Measurements from ENCODE around the gene KLHDC7B. TPM values are rescaled to one million over a fixed set of nuclear protein-coding genes. Genes with fewer than 3 reads are reported as not detected.
A peak's percentile ranks its signal among the peaks of the same experiment; 100 is the strongest.

KLHDC7B gene
- total RNA-seq, 2 experiments from 2014 or later = 2.3 TPM

- intact Hi-C loops (cut with DNase I, micrococcal nuclease) = loop anchor here (2.0 to 5.0 kb wide), 5 partner anchors 15 to 92 kb away; partner anchors contain the start of genes CHKB (in 1 of the 2), KLHDC7B (in 1 of the 2) and SYCE3 (in 1 of the 2)
- CTCF ChIA-PET = interaction anchor here (1.0 to 1.8 kb wide), 2 partner anchors 10 to 33 kb away, joined by 5 to 7 read pairs; partner anchors contain the start of gene SYCE3
- Histone ChIP-seq H3K27ac (ENCODE audit: low read depth in 1 of 2, low read length in 2 of 2) (peak within 1 kb of the TSS; percentile 90 to 98), H3K9me3 (ENCODE audit: control insufficient read depth in 1 of 2, insufficient read depth in 1 of 2, low read length in 2 of 2) (no peaks in the 10 kb centered on the region), H3K4me3 (ENCODE audit: low read length) (peak within 1 kb of the TSS; percentile 80), H3K36me3 (ENCODE audit: insufficient read depth, low read length) (no peaks in the 10 kb centered on the region), H3K27me3 (ENCODE audit: control insufficient read depth in 1 of 2, insufficient read depth in 2 of 2, low read length in 2 of 2) (no peaks in the 10 kb centered on the region), H3K4me1 (ENCODE audit: insufficient read depth, low read length) (peaks cover 77% of the 10 kb centered on the region)
- DNase-seq (peak in 10 of 14 experiments; percentile 49 to 84 (median 72)), ATAC-seq (ENCODE audit: poor library complexity) (no peak)
- peaks cover 13% of the 10 kb centered on the region for H3K27me3 Mint-ChIP-seq
- H3K9me3 Mint-ChIP-seq = no peaks in the 10 kb centered on the region
- peaks cover 4% of the 10 kb centered on the region for H3K36me3 Mint-ChIP-seq (ENCODE audit: low read depth)
- POLR2A ChIA-PET = interaction anchor here (1.0 to 6.7 kb wide), 8 partner anchors 8 to 91 kb away, joined by 3 to 258 read pairs (median 8); partner anchors contain the start of genes CHKB, KLHDC7B, LMF2 and NCAPH2
- H3K4me3 Mint-ChIP-seq = peak within 1 kb of the TSS; percentile 87
- no peak for TF ChIP-seq CTCF (IDR thresholded peaks at IDR 0.05)
- peaks cover 45% of the 10 kb centered on the region for H3K4me1 Mint-ChIP-seq (ENCODE audit: low read depth)
- peak within 1 kb of the TSS; percentile 90 for H3K27ac Mint-ChIP-seq
These were observed 15.7 kb upstream of the KLHDC7B start, which contains the start of gene TYMP for GRCh38 chr22:50529897-50530579. TSS of gene TYMP (minus strand) at chr22:50530012. CDS start at chr22:50529709, 303 bp downstream.

DNA sequence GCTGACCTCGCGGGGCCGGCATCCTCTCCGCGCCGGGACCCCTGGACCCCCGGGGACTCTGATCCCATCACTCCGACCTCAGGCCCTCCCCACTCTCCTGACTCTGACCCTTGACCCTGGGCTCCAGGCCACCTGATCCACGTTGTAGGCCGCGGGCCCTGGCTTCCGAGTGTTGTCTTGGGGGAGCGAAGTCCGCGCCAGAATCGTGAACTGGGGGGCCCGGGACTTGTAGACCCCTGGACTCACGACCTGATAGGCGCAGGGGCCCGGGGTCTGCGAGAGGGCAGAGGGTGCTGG, 15.2 kb upstream of the KLHDC7B start:
- Histone ChIP-seq H3K27me3 (ENCODE audit: control insufficient read depth in 1 of 2, insufficient read depth in 2 of 2, low read length in 2 of 2) (no peaks in the 10 kb centered on the region), H3K27ac (ENCODE audit: low read depth in 1 of 2, low read length in 2 of 2) (peak overlapping the region; percentile 90 to 98), H3K9me3 (ENCODE audit: control insufficient read depth in 1 of 2, insufficient read depth in 1 of 2, low read length in 2 of 2) (no peaks in the 10 kb centered on the region), H3K36me3 (ENCODE audit: insufficient read depth, low read length) (no peaks in the 10 kb centered on the region), H3K4me1 (ENCODE audit: insufficient read depth, low read length) (peaks cover 77% of the 10 kb centered on the region), H3K4me3 (ENCODE audit: low read length) (peak overlapping the region; percentile 80)
- H3K9me3 Mint-ChIP-seq = no peaks in the 10 kb centered on the region
- peaks cover 45% of the 10 kb centered on the region for H3K4me1 Mint-ChIP-seq (ENCODE audit: low read depth)
- peak overlapping the region; percentile 88 for H3K27ac Mint-ChIP-seq
- H3K36me3 Mint-ChIP-seq (ENCODE audit: low read depth) = peaks cover 4% of the 10 kb centered on the region
- peaks cover 13% of the 10 kb centered on the region for H3K27me3 Mint-ChIP-seq
- ATAC-seq (ENCODE audit: poor library complexity) = no peak
- TF ChIP-seq CTCF (IDR thresholded peaks at IDR 0.05) = no peak
- ChIA-PET CTCF (no interaction called here), POLR2A (interaction anchor here (0.6 to 2.4 kb wide), 5 partner anchors 9 to 32 kb away, joined by 3 to 15 read pairs (median 8); partner anchors contain the start of genes KLHDC7B, LMF2, NCAPH2 and SYCE3)
- peak overlapping the region; percentile 78 for H3K4me3 Mint-ChIP-seq
- intact Hi-C loops (cut with DNase I, micrococcal nuclease) = loop anchor here in 1 of 2 experiments (2.0 kb wide), 1 partner anchor 14 kb away; the partner anchor contains the start of gene KLHDC7B
- DNase-seq = peak in 1 of 14 experiments; percentile 34

DNA sequence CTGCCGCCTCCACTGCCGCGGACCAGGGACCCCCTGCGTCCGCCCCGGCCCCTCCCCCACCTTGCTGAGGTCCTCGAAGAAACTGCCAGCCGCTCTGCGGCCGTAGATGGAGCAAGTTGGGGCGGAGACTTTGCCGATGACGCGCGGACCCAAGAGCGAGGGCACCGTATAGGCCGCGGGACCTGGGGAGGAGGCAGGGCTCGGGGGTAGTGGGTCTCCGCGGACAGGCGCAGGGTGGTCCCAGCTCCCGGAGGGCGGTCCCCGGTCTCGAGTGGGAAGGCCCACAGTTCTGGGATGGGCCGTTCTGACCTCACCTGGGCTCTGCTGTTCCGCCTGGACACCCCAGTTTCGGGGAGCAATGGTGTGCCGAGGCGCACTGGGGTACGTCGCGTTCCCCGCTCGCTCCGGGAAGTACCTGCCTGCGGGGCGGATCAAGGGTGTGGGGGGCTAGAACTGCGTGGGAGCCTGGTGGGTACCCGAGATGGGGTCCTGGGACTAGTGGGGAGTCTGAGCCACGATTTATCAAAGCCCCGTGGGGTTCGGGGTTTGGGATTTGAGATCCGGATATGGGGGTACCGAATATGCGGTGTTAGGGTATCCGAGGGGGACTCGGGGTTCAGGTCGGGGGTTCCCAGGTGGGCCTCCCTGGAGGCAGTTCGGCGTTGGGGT, 14.7 kb upstream of the KLHDC7B start:
- ChIA-PET POLR2A (interaction anchor here (0.6 to 2.4 kb wide), 9 partner anchors 9 to 90 kb away, joined by 3 to 15 read pairs (median 6); partner anchors contain the start of genes KLHDC7B, LMF2, NCAPH2 and SYCE3), CTCF (no interaction called here)
- Mint-ChIP-seq H3K4me1 (ENCODE audit: low read depth) (peaks cover 45% of the 10 kb centered on the region), H3K36me3 (ENCODE audit: low read depth) (peaks cover 4% of the 10 kb centered on the region), H3K4me3 (peak overlapping the region; percentile 87), H3K9me3 (no peaks in the 10 kb centered on the region), H3K27ac (peak overlapping the region; percentile 88), H3K27me3 (peaks cover 13% of the 10 kb centered on the region)
- ATAC-seq (ENCODE audit: poor library complexity) = peak; percentile 46
- no peak for TF ChIP-seq CTCF (IDR thresholded peaks at IDR 0.05)
- Histone ChIP-seq H3K4me1 (ENCODE audit: insufficient read depth, low read length) (peaks cover 77% of the 10 kb centered on the region), H3K4me3 (ENCODE audit: low read length) (peak overlapping the region; percentile 80), H3K27me3 (ENCODE audit: control insufficient read depth in 1 of 2, insufficient read depth in 2 of 2, low read length in 2 of 2) (no peaks in the 10 kb centered on the region), H3K9me3 (ENCODE audit: control insufficient read depth in 1 of 2, insufficient read depth in 1 of 2, low read length in 2 of 2) (no peaks in the 10 kb centered on the region), H3K27ac (ENCODE audit: low read depth in 1 of 2, low read length in 2 of 2) (peak overlapping the region; percentile 90 to 98), H3K36me3 (ENCODE audit: insufficient read depth, low read length) (no peaks in the 10 kb centered on the region)
- peak; percentile 59 to 90 (median 75) for DNase-seq
- intact Hi-C loops (cut with DNase I, micrococcal nuclease) = loop anchor here in 1 of 2 experiments (2.0 kb wide), 1 partner anchor 14 kb away; the partner anchor contains the start of gene KLHDC7B
